HG03439 (cell line): ENCODE data around the gene SCAF1.

ENCODE experiments used
- ATAC-seq: cut with Tn5 transposase; IDR thresholded peaks from one replicate; pipeline ENCODE4 v1.9.1; 2021; ENCODE audit warnings: mild to moderate bottlenecking, moderate library complexity; ENCODE audit not compliant: unreplicated experiment

SCAF1 gene

GRCh38 chr19:49684251-49684982 lies 42.4 kb downstream of the SCAF1 start:
- ATAC-seq = no peak

GRCh38 chr19:49684983-49685553 lies 43.1 kb downstream of the SCAF1 start:
- no peak for ATAC-seq

- no peak for ATAC-seq
Measured at GRCh38 chr19:49685845-49686332, 43.9 kb downstream of the SCAF1 start.

- no peak for ATAC-seq
Measured at GRCh38 chr19:49686503-49687088, 44.6 kb downstream of the SCAF1 start.

DNA sequence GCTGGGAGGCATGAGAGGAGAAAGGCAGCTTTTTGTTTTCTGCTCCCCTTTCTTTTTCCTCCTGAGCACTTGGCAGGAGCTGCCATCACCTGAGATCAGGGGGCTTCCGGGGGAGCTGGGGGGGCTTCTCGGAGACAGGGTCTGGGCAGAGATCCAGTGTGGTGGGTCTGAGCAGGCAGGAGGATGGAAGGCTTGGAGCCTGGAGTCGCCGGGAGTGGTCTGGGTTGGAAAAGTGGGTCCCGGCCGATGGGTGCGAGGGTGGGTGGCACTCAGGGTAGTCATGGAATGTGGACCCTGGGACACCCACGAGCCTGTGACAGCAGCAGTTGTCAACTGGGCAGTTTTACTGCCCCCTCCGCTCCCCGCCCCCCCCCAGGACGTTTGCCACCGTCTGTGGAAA lies 45.1 kb downstream of the SCAF1 start:
- ATAC-seq = no peak

DNA sequence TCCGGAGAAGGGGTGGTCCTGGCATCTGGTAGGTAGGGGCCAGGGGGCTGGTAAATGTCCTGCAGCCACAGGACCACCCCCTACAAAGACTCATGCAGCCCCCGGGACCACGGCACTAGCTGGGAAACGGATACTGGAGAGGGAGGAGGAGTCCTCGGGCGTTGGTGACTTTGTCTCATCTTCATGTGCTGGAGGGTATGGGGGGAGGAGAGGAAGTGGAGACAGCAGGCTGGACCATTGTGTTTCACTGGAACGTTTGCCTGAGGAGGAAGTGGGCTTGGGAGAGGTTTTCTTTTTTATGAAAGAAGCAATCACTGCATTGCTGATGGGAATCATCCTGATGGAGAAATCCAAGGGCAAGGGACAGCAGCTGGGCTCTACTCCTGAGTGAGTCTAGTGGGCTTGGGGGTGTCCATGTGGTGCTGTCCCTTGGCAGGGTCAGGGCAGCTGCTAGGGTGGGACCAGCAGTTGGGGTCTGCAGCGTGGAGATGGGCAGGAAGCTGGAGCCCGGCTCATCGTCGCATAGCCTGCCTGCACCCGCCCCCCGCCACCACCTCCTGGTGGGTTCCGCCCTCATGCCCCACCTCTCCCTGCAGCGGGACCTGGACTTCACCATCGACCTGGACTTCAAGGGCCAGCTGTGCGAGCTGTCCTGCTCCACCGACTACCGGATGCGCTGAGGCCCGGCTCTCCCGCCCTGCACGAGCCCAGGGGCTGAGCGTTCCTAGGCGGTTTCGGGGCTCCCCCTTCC lies 45.7 kb downstream of the SCAF1 start:
- no peak for ATAC-seq

- ATAC-seq = no peak
Measured at GRCh38 chr19:49688531-49689132, 46.6 kb downstream of the SCAF1 start.

DNA sequence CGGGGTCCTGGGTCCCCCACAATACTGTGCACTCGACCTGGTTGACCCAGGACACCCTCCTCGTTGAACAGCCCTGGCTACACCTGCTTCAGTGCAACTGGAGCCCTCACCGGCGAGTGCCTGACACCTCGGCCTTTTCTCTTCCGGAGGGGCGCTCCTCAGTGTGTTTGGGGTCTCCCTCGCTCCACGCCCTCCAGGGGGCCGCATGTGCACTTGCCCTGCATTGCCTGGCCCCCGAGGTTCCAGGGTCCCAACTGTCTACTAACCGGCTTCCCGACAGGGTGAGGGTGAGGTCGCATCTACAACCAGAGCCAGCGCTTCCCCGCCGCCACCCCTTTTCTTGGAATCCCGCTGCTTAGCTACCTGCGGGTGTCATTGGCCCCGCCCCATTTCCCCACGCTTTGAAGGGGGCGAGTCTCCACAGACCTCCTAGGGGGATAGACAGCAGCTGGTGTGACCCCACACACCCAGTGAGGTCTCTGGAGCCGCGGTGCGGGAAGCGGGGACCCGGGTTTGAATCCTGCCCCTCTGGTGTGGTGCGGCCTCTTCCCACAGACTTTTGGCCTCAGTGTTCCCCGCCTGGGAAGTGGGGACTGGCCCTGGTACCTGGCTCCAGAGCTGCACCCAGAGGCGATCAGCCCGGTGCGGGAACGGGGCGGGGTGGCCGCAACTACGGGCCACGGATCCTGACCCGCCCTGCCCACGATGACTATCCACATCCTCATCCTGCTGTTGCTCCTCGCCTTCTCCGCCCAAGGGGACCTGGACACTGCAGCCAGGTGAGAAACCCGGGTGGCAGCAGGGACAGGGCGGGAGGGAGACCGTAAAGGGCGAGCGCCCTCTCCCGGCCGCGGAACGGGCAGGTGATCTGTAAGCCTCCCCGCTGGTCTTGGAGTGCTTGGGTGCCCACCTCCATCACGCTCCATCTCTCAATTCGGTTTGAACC lies 47.4 kb downstream of the SCAF1 start, which contains the start of gene ADM5:
Gene ADM5 (plus strand): TSS at position 462 of the 946 bp plus-strand sequence. CDS start 244 bp downstream, at position 706.
- ATAC-seq = no peak

DNA sequence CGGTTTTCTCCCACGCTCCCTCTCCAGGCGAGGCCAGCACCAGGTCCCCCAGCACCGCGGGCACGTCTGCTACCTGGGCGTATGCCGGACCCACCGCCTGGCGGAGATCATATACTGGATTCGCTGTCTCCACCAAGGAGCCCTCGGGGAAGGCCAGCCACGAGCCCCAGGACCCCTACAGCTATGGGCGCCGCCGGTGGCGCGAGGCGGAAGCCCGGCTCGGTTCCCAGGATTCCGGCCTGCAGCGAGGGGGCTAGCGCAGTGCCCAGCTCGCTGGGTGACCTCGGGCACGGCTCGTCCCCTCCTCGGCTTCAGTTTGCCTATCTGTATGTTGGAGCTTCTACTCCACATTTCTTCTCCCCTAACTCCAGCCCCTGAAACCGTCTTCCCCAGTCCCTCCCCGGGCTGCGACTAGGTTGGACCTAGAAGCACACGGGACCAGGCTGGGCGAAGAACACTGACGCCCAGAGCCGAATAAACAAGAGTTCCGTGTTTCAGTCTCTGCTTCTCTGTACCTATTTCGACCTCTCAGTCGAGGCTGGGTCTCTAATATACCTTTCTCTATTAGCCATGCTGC lies 48.2 kb downstream of the SCAF1 start:
- no peak for ATAC-seq

- no peak for ATAC-seq
Measured at GRCh38 chr19:49690656-49691242, 48.7 kb downstream of the SCAF1 start, which contains the start of gene CPT1C. TSS of gene CPT1C (plus strand) at chr19:49691116. CDS start at chr19:49692253, 1,137 bp downstream.

- ATAC-seq = no peak
Measured at GRCh38 chr19:49691243-49692146, 49.5 kb downstream of the SCAF1 start.

DNA sequence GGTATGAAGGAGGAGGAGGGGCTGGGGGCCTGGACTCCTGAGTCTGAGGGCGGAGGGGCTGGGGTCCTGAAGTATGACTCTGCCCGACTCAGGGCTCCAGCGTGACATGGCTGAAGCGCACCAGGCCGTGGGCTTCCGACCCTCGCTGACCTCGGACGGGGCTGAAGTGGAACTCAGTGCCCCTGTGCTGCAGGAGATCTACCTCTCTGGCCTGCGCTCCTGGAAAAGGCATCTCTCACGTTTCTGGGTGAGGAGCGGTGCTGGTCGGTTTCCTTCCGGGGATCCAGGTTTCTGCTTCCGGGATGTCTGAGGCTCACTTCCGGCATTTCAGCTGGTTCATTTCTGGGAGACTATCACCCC lies 50.1 kb downstream of the SCAF1 start:
- no peak for ATAC-seq

DNA sequence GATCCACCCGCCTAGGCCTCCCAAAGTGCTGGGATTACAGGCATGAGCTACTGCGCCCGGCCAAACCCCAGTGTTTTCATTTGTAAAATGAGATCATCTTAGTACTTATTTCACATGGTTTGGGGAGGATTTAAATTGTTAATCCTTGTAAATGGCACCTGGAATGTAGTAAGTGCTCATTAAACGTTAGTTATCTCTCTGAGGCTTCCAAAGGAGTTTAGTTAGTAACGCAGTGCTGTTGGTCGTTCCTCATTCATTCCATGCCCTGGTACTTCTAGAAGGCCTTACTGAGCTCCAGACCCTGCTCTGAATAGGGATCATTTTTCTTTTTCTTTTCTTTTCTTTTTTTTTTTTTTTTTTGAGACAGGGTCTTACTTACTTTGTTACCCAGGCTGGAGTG lies 54.1 kb downstream of the SCAF1 start:
- no peak for ATAC-seq

GRCh38 chr19:49696865-49697264 lies 54.9 kb downstream of the SCAF1 start:
- no peak for ATAC-seq

GRCh38 chr19:49699364-49699763 lies 57.4 kb downstream of the SCAF1 start:
- ATAC-seq = no peak

GRCh38 chr19:49700563-49700962 lies 58.6 kb downstream of the SCAF1 start:
- no peak for ATAC-seq

DNA sequence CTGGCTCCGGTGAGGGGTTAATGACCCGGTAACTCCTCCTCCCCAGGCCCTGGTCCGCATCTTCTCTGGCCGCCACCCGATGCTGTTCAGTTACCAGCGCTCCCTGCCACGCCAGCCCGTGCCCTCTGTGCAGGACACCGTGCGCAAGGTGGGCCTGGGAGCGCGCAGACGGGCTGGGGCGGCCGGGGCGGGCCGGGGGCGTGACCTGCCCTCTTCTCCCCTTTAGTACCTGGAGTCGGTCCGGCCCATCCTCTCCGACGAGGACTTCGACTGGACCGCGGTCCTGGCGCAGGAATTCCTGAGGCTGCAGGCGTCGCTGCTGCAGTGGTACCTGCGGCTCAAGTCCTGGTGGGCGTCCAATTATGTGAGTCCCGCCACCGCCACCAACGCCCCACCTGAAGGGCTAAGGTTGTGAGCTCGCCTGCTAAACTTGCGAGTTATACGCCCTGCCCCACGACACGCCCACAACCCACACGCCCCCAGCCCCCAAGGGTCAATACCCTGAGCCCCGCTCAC lies 59.3 kb downstream of the SCAF1 start:
- no peak for ATAC-seq
